Keratinocyte (primary cell): ENCODE data around the gene BRIP1.

Experiments used
- EZH2 ChIP-seq: IDR thresholded peaks from one replicate; pipeline ENCODE4 v1.6.1; 2012; ENCODE audit warnings: inconsistent platforms, mild to moderate bottlenecking, low read length, moderate library complexity
- TF ChIP-seq, protein P1 (sequence below), 3 experiments: IDR thresholded peaks in 1 of 3; conservative IDR thresholded peaks in 1 of 3; optimal IDR thresholded peaks in 1 of 3; 2 replicates in 2 of 3; 3 replicates in 1 of 3; pipeline versions ENCODE3 to v1.5.1; 2011; ENCODE audit warnings: low read length in 3 of 3, mild to moderate bottlenecking in 3 of 3, moderate library complexity in 2 of 3, control low read depth in 1 of 3, inconsistent platforms in 1 of 3; ENCODE audit not compliant: insufficient read depth in 2 of 3; ENCODE audit errors: extremely low read depth in 1 of 3

GRCh38 chr17:61836266-61837174 is 26.8 kb downstream of the BRIP1 start:
- TF ChIP-seq, protein P1, sequence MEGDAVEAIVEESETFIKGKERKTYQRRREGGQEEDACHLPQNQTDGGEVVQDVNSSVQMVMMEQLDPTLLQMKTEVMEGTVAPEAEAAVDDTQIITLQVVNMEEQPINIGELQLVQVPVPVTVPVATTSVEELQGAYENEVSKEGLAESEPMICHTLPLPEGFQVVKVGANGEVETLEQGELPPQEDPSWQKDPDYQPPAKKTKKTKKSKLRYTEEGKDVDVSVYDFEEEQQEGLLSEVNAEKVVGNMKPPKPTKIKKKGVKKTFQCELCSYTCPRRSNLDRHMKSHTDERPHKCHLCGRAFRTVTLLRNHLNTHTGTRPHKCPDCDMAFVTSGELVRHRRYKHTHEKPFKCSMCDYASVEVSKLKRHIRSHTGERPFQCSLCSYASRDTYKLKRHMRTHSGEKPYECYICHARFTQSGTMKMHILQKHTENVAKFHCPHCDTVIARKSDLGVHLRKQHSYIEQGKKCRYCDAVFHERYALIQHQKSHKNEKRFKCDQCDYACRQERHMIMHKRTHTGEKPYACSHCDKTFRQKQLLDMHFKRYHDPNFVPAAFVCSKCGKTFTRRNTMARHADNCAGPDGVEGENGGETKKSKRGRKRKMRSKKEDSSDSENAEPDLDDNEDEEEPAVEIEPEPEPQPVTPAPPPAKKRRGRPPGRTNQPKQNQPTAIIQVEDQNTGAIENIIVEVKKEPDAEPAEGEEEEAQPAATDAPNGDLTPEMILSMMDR (optimal IDR thresholded peaks at IDR 0.05 in 1 of 3, IDR thresholded peaks at IDR 0.05 in 1 of 3, conservative IDR thresholded peaks at IDR 0.05 in 1 of 3; ENCODE audit: extremely low read depth in 1 of 3, insufficient read depth in 2 of 3, low read length in 3 of 3), result no peak
- no peak for TF ChIP-seq EZH2
